Loucy (cell line): ENCODE data around the gene OR4F6.
"Not testable (repeated sequence)": the region's sequence is repeated elsewhere in the genome, so short reads cannot be mapped to it uniquely, and the experiment has no call there.

Experiments used
- H2AFZ ChIP-seq: fragments of 200-600 bp; sonication (generic); 2 replicates; pipeline ENCODE4 v1.6.0; 2016; ENCODE audit warnings: antibody characterized with exemption, mild to moderate bottlenecking, low read length, moderate library complexity
- H3F3A ChIP-seq: fragments of 200-600 bp; 2 replicates; pipeline ENCODE4 v1.6.0; 2016; ENCODE audit warnings: antibody characterized with exemption, low read depth, mild to moderate bottlenecking
- H3K27me3 ChIP-seq: fragments of 200-600 bp; sonication (generic); 2 replicates; pipeline ENCODE4 v1.6.1; 2014; ENCODE audit warnings: low read length, mild to moderate bottlenecking; ENCODE audit not compliant: insufficient read depth, poor library complexity, severe bottlenecking
- H3K36me3 ChIP-seq: fragments of 200-600 bp; sonication (generic); 2 replicates; pipeline ENCODE4 v1.6.1; 2016; ENCODE audit warnings: low read length; ENCODE audit not compliant: insufficient read depth
- H3K4me1 ChIP-seq: fragments of 200-600 bp; sonication (generic); 2 replicates; pipeline ENCODE4 v1.5.1; 2014; ENCODE audit warnings: low read length, mild to moderate bottlenecking; ENCODE audit not compliant: insufficient read depth, poor library complexity, severe bottlenecking
- H3K4me2 ChIP-seq: fragments of 200-600 bp; sonication (generic); 2 replicates; pipeline ENCODE4 v1.6.0; 2014; ENCODE audit warnings: antibody characterized with exemption, low read length, low read depth, mild to moderate bottlenecking; ENCODE audit not compliant: poor library complexity, severe bottlenecking
- H3K4me3 ChIP-seq: fragments of 200-600 bp; sonication (generic); 2 replicates; pipeline ENCODE4 v1.5.1; 2014; ENCODE audit warnings: low read length, mild to moderate bottlenecking, mixed read lengths; ENCODE audit not compliant: poor library complexity, severe bottlenecking
- H3K79me2 ChIP-seq: fragments of 200-600 bp; sonication (generic); 2 replicates; pipeline ENCODE4 v1.6.1; 2014; ENCODE audit warnings: low read length; ENCODE audit not compliant: insufficient read depth
- H3K9ac ChIP-seq: fragments of 200-600 bp; sonication (generic); 2 replicates; pipeline ENCODE4 v1.6.0; 2014; ENCODE audit warnings: mild to moderate bottlenecking, low read depth, low read length, moderate library complexity; ENCODE audit not compliant: poor library complexity, severe bottlenecking
- H3K9me2 ChIP-seq: fragments of 200-600 bp; sonication (generic); replicated peaks from 2 replicates; pipeline ENCODE4 v1.6.1; 2016; ENCODE audit warnings: low read depth, low read length, mixed read lengths
- H3K9me3 ChIP-seq: fragments of 200-600 bp; sonication (generic); 2 replicates; pipeline ENCODE4 v1.6.1; 2014; ENCODE audit warnings: mild to moderate bottlenecking, antibody characterized with exemption, low read length, low read depth; ENCODE audit not compliant: insufficient read depth
- H4K20me1 ChIP-seq: fragments of 200-600 bp; sonication (generic); 2 replicates; pipeline ENCODE4 v1.6.0; 2014; ENCODE audit warnings: antibody characterized with exemption, low read length, mild to moderate bottlenecking; ENCODE audit not compliant: insufficient read depth, poor library complexity, severe bottlenecking
- EZH2phosphoT487 ChIP-seq: fragments of 200-600 bp; IDR thresholded peaks from 2 replicates; pipeline ENCODE4 v1.6.1; 2018; ENCODE audit warnings: antibody characterized with exemption, mild to moderate bottlenecking, moderate library complexity, borderline replicate concordance
- TF ChIP-seq, protein P1 (sequence below): fragments of 200-600 bp; sonication (generic); conservative IDR thresholded peaks from 2 replicates; pipeline ENCODE4 v1.5.1; 2014; ENCODE audit warnings: mild to moderate bottlenecking, antibody characterized with exemption, low read length

OR4F6 gene

DNA sequence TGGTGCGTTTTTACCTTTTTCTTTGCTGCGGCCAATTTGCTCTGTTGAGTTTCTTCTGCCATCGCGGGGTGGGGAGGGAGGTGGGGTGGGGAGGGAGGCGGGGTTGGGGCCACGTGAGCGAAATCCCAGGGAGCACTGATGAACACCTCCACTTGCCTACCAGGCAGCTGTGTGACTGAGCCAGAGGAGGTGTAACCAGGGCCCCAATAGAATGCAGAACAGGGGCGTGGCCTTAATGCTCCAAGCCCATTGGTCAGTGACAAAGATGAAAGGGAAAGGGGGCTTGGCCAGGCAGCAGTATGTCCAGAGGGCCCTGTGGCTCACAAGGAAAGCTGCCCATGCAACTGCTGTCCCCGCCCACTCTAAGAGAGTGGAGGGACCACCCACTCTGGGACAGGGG is 21.4 kb upstream of the OR4F6 start:
- no peaks in the 10 kb centered on the region for H3K79me2 ChIP-seq

DNA sequence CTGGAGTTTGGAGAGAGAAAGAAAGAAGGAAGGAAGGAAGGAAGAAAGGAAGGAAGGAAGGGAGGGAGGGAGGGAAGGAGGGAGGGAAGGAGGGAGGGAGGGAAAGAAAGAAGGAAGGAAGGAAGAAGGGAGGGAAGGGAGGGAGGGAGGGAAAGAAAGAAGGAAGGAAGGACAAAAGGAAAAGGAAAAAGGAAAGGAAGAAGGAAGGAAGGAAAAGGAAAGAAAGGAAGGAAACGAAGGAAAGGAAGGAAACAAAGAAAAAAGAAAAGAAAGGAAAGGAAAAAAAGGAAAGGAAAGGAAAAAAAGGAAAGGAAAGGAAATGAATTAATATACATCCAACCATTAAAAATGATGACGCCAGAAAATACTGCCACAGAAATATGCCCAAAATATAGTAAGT is 18.7 kb upstream of the OR4F6 start:
- Histone ChIP-seq H3K9me3 (no peaks in the 10 kb centered on the region), H3K27me3 (no peaks in the 10 kb centered on the region), H3K9me2 (no peaks in the 10 kb centered on the region), H3K79me2 (no peaks in the 10 kb centered on the region), H3K36me3 (no peaks in the 10 kb centered on the region), H3K9ac (no peak overlapping the region), H4K20me1 (no peaks in the 10 kb centered on the region), H3K4me2 (no peak overlapping the region), H3K4me3 (no peak overlapping the region), H3K4me1 (no peaks in the 10 kb centered on the region), H2AFZ (no peak overlapping the region), H3F3A (no peaks in the 10 kb centered on the region)
- TF ChIP-seq, protein P1, sequence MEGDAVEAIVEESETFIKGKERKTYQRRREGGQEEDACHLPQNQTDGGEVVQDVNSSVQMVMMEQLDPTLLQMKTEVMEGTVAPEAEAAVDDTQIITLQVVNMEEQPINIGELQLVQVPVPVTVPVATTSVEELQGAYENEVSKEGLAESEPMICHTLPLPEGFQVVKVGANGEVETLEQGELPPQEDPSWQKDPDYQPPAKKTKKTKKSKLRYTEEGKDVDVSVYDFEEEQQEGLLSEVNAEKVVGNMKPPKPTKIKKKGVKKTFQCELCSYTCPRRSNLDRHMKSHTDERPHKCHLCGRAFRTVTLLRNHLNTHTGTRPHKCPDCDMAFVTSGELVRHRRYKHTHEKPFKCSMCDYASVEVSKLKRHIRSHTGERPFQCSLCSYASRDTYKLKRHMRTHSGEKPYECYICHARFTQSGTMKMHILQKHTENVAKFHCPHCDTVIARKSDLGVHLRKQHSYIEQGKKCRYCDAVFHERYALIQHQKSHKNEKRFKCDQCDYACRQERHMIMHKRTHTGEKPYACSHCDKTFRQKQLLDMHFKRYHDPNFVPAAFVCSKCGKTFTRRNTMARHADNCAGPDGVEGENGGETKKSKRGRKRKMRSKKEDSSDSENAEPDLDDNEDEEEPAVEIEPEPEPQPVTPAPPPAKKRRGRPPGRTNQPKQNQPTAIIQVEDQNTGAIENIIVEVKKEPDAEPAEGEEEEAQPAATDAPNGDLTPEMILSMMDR: no peak
- TF ChIP-seq EZH2phosphoT487: no peak

More for the DNA sequence above, 21.4 kb upstream of the OR4F6 start:
- Histone ChIP-seq H3K9me3 (no peaks in the 10 kb centered on the region; the same call in 1 of the 2 replicates), H3K27me3 (no peaks in the 10 kb centered on the region), H3K9me2 (no peaks in the 10 kb centered on the region), H3K4me2 (no peak overlapping the region), H3K4me1 (no peaks in the 10 kb centered on the region), H3K9ac (no peak overlapping the region), H3K4me3 (no peak overlapping the region), H3F3A (no peaks in the 10 kb centered on the region), H4K20me1 (no peaks in the 10 kb centered on the region), H2AFZ (no peak overlapping the region), H3K36me3 (no peaks in the 10 kb centered on the region)
- TF ChIP-seq, protein P1: no peak
- TF ChIP-seq EZH2phosphoT487: no peak

DNA sequence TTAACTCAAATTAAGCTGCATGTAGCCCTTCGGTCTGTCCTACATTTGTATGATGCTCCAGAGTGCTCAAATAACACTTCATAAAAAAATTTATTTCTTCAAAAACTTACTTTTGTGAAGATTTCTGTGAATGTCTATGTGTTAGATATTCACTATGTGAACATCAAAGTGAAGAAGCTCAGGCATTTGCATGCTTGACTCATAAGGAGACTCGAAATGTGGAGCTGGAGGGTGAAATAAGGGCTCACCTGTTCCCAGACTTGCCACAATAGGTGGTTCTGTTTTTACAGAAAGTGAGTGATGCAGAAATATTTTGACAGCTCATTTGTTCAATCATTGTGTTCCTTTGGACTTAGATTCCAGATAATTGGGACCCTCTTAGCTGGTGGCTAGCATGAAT is 16.9 kb upstream of the OR4F6 start:
- H3K79me2 ChIP-seq, H3K9me3 ChIP-seq, H4K20me1 ChIP-seq, H3K4me1 ChIP-seq, H3K9me2 ChIP-seq, H3F3A ChIP-seq, H3K9ac ChIP-seq, H2AFZ ChIP-seq, H3K4me2 ChIP-seq, H3K36me3 ChIP-seq, H3K27me3 ChIP-seq, H3K4me3 ChIP-seq: not testable (repeated sequence)

DNA sequence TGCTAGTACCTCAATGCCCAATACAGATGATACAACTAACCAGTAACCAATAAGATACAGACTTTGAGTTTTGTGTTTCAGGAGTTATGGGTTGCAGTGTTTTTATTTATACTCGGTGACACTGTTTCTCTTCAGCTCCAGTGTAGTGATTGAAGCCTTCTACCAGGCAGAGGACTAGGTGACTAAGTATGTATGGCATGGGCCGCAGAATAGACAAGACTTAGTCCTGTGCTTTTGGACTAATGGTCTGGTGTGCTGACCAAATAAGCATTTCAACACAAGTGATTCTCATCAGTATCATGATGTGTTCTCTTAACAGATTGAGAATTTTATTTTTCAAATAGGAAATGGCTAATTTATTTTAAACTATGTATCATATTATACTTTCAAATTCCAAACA is 15.3 kb upstream of the OR4F6 start:
- not testable (repeated sequence) for H3K9ac ChIP-seq, H3K9me3 ChIP-seq, H3K79me2 ChIP-seq, H4K20me1 ChIP-seq, H3F3A ChIP-seq, H3K27me3 ChIP-seq, H3K4me1 ChIP-seq, H3K4me2 ChIP-seq, H3K36me3 ChIP-seq, H3K9me2 ChIP-seq, H2AFZ ChIP-seq, H3K4me3 ChIP-seq

DNA sequence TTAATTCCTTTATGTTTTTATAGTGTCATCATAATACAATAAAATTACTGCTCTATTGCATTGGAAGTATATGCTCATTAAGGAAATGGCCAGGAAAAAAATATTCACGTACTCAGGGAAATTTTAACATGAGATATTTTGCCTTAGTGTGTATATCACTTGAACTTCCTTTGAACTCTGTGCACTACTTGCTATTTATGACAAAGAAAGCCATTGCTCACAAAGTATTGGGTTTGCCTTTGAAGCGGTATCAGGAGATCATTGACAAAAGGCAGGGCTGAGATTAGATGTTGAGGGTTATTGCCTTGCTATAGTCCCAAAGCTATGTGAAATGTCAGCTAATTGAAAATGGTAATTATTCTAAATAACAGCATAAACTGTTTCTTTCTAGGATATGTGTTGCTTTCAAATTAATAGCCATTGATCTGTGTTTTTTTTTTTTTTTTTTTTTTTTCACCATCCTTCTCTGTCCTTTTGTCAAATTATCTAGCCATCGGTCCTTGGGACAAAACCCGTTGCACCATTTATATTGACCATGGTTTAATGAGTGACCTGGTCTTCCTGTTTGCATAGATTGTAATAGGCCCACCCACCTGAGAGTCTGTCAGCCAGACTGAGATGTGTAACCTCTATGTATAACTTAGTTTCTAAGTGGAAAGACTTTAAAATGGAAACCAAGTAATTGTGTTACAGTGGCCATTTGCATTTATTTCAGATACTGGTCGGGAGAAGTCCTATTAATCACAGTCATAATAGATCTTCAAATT is 14.6 kb upstream of the OR4F6 start:
- not testable (repeated sequence) for H3K9me2 ChIP-seq, H3K4me1 ChIP-seq

DNA sequence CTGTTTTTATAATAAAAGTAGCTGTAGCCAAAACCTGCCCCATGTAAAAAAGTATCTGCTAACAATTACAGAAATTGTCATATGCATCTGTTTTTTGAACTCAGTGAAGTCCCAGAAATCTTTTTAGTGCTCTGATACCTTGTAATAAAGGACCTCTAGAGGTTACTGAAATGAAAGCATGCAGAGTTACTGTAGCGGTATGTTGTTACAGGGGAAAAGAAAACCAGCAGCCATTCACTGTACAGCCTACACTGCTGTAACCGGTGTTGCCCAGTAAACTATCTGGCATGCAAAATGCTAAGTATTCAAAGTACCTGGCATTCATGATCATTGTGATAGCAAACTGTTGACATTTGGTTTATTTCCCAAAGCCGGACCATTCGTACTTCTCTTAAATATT is 12.6 kb upstream of the OR4F6 start:
- not testable (repeated sequence) for H2AFZ ChIP-seq, H3K4me1 ChIP-seq, H3K9me2 ChIP-seq, H3K4me3 ChIP-seq, H3K9ac ChIP-seq, H3K4me2 ChIP-seq, H3K9me3 ChIP-seq, H3F3A ChIP-seq, H4K20me1 ChIP-seq, H3K36me3 ChIP-seq, H3K27me3 ChIP-seq, H3K79me2 ChIP-seq

More for the DNA sequence above, 14.6 kb upstream of the OR4F6 start:
- not testable (repeated sequence) for H2AFZ ChIP-seq, H3F3A ChIP-seq, H4K20me1 ChIP-seq, H3K79me2 ChIP-seq, H3K4me2 ChIP-seq, H3K9me3 ChIP-seq, H3K4me3 ChIP-seq, H3K36me3 ChIP-seq, H3K27me3 ChIP-seq, H3K9ac ChIP-seq
